GM23338 (cell line): ENCODE data around the gene SRSF5. TPM values are rescaled to one million over a fixed set of nuclear protein-coding genes. Genes with fewer than 3 reads are reported as not detected.

ENCODE experiments used
- ATAC-seq: fragments of 200-7000 bp; cut with Tn5 transposase; 3 replicates; pipeline ENCODE4 v1.9.1; 2020
- DNase-seq: peaks from one replicate; pipeline ENCODE4 v3.0.0-alpha.2; 2015; ENCODE audit warnings: low spot score
- H2AFZ ChIP-seq: fragments of 200-600 bp; sonication (generic); 2 replicates; pipeline ENCODE4 v1.8.0; 2016; ENCODE audit warnings: antibody characterized with exemption, mild to moderate bottlenecking, moderate library complexity
- H3F3A ChIP-seq: fragments of 200-600 bp; sonication (generic); replicated peaks from 2 replicates; pipeline ENCODE4 v1.8.0; 2017; ENCODE audit warnings: antibody characterized with exemption, mixed run types, low read depth
- H3K27ac ChIP-seq: fragments of 200-600 bp; sonication (generic); 2 replicates; pipeline ENCODE4 v1.6.1; 2016; ENCODE audit warnings: low read depth
- H3K27me3 ChIP-seq: fragments of 200-600 bp; sonication (generic); 2 replicates; pipeline ENCODE4 v1.8.0; 2016; ENCODE audit warnings: mild to moderate bottlenecking, mixed run types, moderate library complexity; ENCODE audit not compliant: insufficient read depth
- H3K36me3 ChIP-seq: fragments of 200-600 bp; sonication (generic); 2 replicates; pipeline ENCODE4 v1.8.0; 2016; ENCODE audit warnings: mild to moderate bottlenecking; ENCODE audit not compliant: insufficient read depth
- H3K4me1 ChIP-seq: fragments of 200-600 bp; sonication (generic); 2 replicates; pipeline ENCODE4 v1.8.0; 2016; ENCODE audit warnings: mild to moderate bottlenecking, moderate library complexity; ENCODE audit not compliant: insufficient read depth
- H3K4me2 ChIP-seq: fragments of 200-600 bp; sonication (generic); 2 replicates; pipeline ENCODE4 v1.7.1; 2017; ENCODE audit warnings: mixed run types
- H3K4me3 ChIP-seq: fragments of 200-600 bp; sonication (generic); 2 replicates; pipeline ENCODE4 v1.6.1; 2016; ENCODE audit warnings: mixed run types
- H3K79me2 ChIP-seq: fragments of 200-600 bp; sonication (generic); replicated peaks from 2 replicates; pipeline ENCODE4 v1.8.0; 2017; ENCODE audit warnings: mild to moderate bottlenecking; ENCODE audit not compliant: insufficient read depth
- H3K9me2 ChIP-seq: fragments of 200-600 bp; sonication (generic); 2 replicates; pipeline ENCODE4 v1.8.0; 2017; ENCODE audit not compliant: insufficient read depth
- H4K20me1 ChIP-seq: fragments of 200-600 bp; sonication (generic); replicated peaks from 2 replicates; pipeline ENCODE4 v1.8.0; 2017; ENCODE audit warnings: mild to moderate bottlenecking; ENCODE audit not compliant: insufficient read depth
- H3K27ac Mint-ChIP-seq: 2 replicates; pipeline ENCODE4 v1.8.0; 2020; ENCODE audit warnings: inconsistent platforms, mild to moderate bottlenecking, moderate library complexity, mixed read lengths
- H3K27me3 Mint-ChIP-seq: 3 replicates; pipeline ENCODE4 v1.8.0; 2022; ENCODE audit warnings: low read depth, mild to moderate bottlenecking, moderate library complexity, mixed read lengths, inconsistent platforms; ENCODE audit not compliant: insufficient read depth, poor library complexity
- H3K36me3 Mint-ChIP-seq: 3 replicates; pipeline ENCODE4 v1.8.0; 2021; ENCODE audit warnings: low read depth, mild to moderate bottlenecking, inconsistent platforms, moderate library complexity, mixed read lengths
- H3K4me1 Mint-ChIP-seq: 3 replicates; pipeline ENCODE4 v1.8.0; 2020; ENCODE audit warnings: mild to moderate bottlenecking, inconsistent platforms, mixed read lengths
- H3K4me3 Mint-ChIP-seq: 3 replicates; pipeline ENCODE4 v1.8.0; 2021; ENCODE audit warnings: moderate library complexity, mild to moderate bottlenecking, inconsistent platforms, mixed read lengths
- H3K9me3 Mint-ChIP-seq: 3 replicates; pipeline ENCODE4 v1.8.0; 2020; ENCODE audit warnings: moderate library complexity, mild to moderate bottlenecking, inconsistent platforms, mixed read lengths
- CREB1 ChIP-seq: fragments of 250-450 bp; sonication (Bioruptor Pico); IDR thresholded peaks from 2 replicates; pipeline ENCODE4 v1.5.0; 2020; ENCODE audit warnings: low read depth, mild to moderate bottlenecking, moderate library complexity
- ETS1 ChIP-seq: IDR thresholded peaks from 2 replicates; pipeline ENCODE4 v1.6.1; 2016; ENCODE audit warnings: antibody characterized with exemption
- EZH2 ChIP-seq: fragments of 200-600 bp; sonication (generic); IDR thresholded peaks from one replicate; pipeline ENCODE4 v1.8.0; 2017; ENCODE audit warnings: antibody characterized with exemption, mild to moderate bottlenecking, low read depth; ENCODE audit not compliant: unreplicated experiment
- EZH2phosphoT487 ChIP-seq: fragments of 200-600 bp; sonication (generic); IDR thresholded peaks from one replicate; pipeline ENCODE4 v1.8.1; 2018; ENCODE audit warnings: antibody characterized with exemption; ENCODE audit not compliant: unreplicated experiment
- JUNB ChIP-seq: IDR thresholded peaks from one replicate; pipeline ENCODE4 v1.6.1; 2016; ENCODE audit warnings: antibody characterized with exemption; ENCODE audit not compliant: unreplicated experiment
- NANOG ChIP-seq: IDR thresholded peaks from 2 replicates; pipeline ENCODE4 v1.6.1; 2016; ENCODE audit warnings: antibody characterized with exemption, borderline replicate concordance
- POLR2AphosphoS5 ChIP-seq: IDR thresholded peaks from 2 replicates; pipeline ENCODE4 v1.6.1; 2016; ENCODE audit warnings: antibody characterized with exemption, low read depth
- STAT1 ChIP-seq: IDR thresholded peaks from one replicate; pipeline ENCODE4 v1.6.1; 2016; ENCODE audit warnings: antibody characterized with exemption; ENCODE audit not compliant: unreplicated experiment
- ZNF114 ChIP-seq: fragments of 250-450 bp; sonication (Bioruptor Pico); IDR thresholded peaks from 2 replicates; pipeline ENCODE4 v1.5.0; 2020; ENCODE audit warnings: mild to moderate bottlenecking, moderate library complexity
- ZNF331 ChIP-seq: fragments of 250-450 bp; sonication (Bioruptor Pico); IDR thresholded peaks from 2 replicates; pipeline ENCODE4 v1.5.0; 2020; ENCODE audit warnings: low read depth, mild to moderate bottlenecking, moderate library complexity
- ZNF462 ChIP-seq: fragments of 250-450 bp; sonication (Bioruptor Pico); IDR thresholded peaks from 2 replicates; pipeline ENCODE4 v1.5.0; 2020; ENCODE audit warnings: mild to moderate bottlenecking, moderate library complexity
- polyA plus RNA-seq: library from polyadenylated mRNA; unstranded; fragments of >200 nt; fragmentation: Nextera tagmentation; extraction: Ambion mirVana; gene quantifications from 2 replicates; pipeline ENCODE4 v1.2.1, GENCODE V29; 2016
- total RNA-seq: library from RNA; depleted of rRNA; stranded (reverse); fragments of >200 nt; shearing (Covaris generic); gene quantifications from 2 replicates; pipeline ENCODE4 v1.2.3, GENCODE V29; 2014
- TF ChIP-seq, protein P1 (sequence below): IDR thresholded peaks from one replicate; pipeline ENCODE4 v1.6.1; 2018; ENCODE audit warnings: antibody characterized with exemption; ENCODE audit not compliant: unreplicated experiment
- TF ChIP-seq, protein P2 (sequence below), 2 experiments: fragments of 200-600 bp in 1 of 2; sonication (generic) in 1 of 2; conservative IDR thresholded peaks; 2 replicates each; pipeline versions ENCODE4 v1.5.1 to v1.6.1; 2016 to 2017; ENCODE audit warnings: antibody characterized with exemption in 2 of 2, low read depth in 2 of 2, mild to moderate bottlenecking in 2 of 2, moderate library complexity in 1 of 2

Gene SRSF5
- total and polyA plus RNA-seq, 2 experiments from 2014 or later, result 172 to 389 TPM

DNA sequence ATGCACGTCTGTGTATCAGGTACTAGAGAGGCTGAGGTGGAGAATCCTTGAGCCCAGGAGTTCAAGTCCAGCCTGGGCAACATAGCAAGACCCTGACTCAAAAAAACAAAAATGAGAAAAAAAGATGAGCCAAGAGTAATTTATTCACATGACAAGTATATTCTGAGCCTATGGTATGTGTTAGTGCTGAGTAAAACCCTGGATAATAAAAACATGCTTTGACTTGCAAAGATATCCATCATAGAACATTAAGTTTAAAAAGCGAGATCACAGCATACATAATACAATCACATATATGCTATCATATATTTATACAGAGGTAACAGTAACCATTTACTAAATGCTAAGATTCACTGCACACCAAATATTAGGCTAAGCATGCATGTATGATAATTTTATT is 54.0 kb downstream of the SRSF5 start:
- no peaks in the 10 kb centered on the region for H3K36me3 Mint-ChIP-seq
- H3K27me3 Mint-ChIP-seq, result peaks cover 2% of the 10 kb centered on the region
- H3K4me1 Mint-ChIP-seq, result peaks cover 2% of the 10 kb centered on the region; the same call in 2 of the 3 replicates
- no peak for TF ChIP-seq CREB1 (CRISPR knock-in tag)
- TF ChIP-seq, protein P1, sequence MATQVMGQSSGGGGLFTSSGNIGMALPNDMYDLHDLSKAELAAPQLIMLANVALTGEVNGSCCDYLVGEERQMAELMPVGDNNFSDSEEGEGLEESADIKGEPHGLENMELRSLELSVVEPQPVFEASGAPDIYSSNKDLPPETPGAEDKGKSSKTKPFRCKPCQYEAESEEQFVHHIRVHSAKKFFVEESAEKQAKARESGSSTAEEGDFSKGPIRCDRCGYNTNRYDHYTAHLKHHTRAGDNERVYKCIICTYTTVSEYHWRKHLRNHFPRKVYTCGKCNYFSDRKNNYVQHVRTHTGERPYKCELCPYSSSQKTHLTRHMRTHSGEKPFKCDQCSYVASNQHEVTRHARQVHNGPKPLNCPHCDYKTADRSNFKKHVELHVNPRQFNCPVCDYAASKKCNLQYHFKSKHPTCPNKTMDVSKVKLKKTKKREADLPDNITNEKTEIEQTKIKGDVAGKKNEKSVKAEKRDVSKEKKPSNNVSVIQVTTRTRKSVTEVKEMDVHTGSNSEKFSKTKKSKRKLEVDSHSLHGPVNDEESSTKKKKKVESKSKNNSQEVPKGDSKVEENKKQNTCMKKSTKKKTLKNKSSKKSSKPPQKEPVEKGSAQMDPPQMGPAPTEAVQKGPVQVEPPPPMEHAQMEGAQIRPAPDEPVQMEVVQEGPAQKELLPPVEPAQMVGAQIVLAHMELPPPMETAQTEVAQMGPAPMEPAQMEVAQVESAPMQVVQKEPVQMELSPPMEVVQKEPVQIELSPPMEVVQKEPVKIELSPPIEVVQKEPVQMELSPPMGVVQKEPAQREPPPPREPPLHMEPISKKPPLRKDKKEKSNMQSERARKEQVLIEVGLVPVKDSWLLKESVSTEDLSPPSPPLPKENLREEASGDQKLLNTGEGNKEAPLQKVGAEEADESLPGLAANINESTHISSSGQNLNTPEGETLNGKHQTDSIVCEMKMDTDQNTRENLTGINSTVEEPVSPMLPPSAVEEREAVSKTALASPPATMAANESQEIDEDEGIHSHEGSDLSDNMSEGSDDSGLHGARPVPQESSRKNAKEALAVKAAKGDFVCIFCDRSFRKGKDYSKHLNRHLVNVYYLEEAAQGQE, result no peak
- TF ChIP-seq STAT1, result no peak
- TF ChIP-seq ETS1, result no peak
- no peak for TF ChIP-seq NANOG
- no peak for TF ChIP-seq EZH2phosphoT487
- TF ChIP-seq ZNF462 (CRISPR knock-in tag), result no peak
- TF ChIP-seq JUNB, result no peak
- no peak for TF ChIP-seq ZNF331 (CRISPR knock-in tag)
- TF ChIP-seq POLR2AphosphoS5, result no peak
- TF ChIP-seq ZNF114 (CRISPR knock-in tag), result no peak
- no peak for TF ChIP-seq EZH2
- TF ChIP-seq, protein P2, sequence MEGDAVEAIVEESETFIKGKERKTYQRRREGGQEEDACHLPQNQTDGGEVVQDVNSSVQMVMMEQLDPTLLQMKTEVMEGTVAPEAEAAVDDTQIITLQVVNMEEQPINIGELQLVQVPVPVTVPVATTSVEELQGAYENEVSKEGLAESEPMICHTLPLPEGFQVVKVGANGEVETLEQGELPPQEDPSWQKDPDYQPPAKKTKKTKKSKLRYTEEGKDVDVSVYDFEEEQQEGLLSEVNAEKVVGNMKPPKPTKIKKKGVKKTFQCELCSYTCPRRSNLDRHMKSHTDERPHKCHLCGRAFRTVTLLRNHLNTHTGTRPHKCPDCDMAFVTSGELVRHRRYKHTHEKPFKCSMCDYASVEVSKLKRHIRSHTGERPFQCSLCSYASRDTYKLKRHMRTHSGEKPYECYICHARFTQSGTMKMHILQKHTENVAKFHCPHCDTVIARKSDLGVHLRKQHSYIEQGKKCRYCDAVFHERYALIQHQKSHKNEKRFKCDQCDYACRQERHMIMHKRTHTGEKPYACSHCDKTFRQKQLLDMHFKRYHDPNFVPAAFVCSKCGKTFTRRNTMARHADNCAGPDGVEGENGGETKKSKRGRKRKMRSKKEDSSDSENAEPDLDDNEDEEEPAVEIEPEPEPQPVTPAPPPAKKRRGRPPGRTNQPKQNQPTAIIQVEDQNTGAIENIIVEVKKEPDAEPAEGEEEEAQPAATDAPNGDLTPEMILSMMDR (conservative IDR thresholded peaks at IDR 0.05; ENCODE audit: low read depth in 2 of 2), result no peak
- Histone ChIP-seq H3K27ac (no peak overlapping the region), H3F3A (no peaks in the 10 kb centered on the region), H3K4me3 (no peak overlapping the region), H4K20me1 (no peaks in the 10 kb centered on the region), H3K79me2 (no peaks in the 10 kb centered on the region), H2AFZ (no peak overlapping the region), H3K4me2 (no peak overlapping the region), H3K36me3 (no peaks in the 10 kb centered on the region), H3K4me1 (no peaks in the 10 kb centered on the region), H3K9me2 (no peaks in the 10 kb centered on the region), H3K27me3 (no peaks in the 10 kb centered on the region)
- ATAC-seq, result no peak
- H3K27ac Mint-ChIP-seq, result no peak overlapping the region
- no peak for DNase-seq
- H3K9me3 Mint-ChIP-seq, result peaks cover 3% of the 10 kb centered on the region; the same call in 2 of the 3 replicates
- no peak overlapping the region for H3K4me3 Mint-ChIP-seq
